GM23338 (cell line): ENCODE measurements around the gene C1orf56. TPM values are rescaled to one million over a fixed set of nuclear protein-coding genes. Genes with fewer than 3 reads are reported as not detected.

Experiments
- ATAC-seq: fragments of 200-7000 bp; cut with Tn5 transposase; 3 replicates; pipeline ENCODE4 v1.9.1; 2020
- DNase-seq: peaks from one replicate; pipeline ENCODE4 v3.0.0-alpha.2; 2015; ENCODE audit warnings: low spot score
- H2AFZ ChIP-seq: fragments of 200-600 bp; sonication (generic); 2 replicates; pipeline ENCODE4 v1.8.0; 2016; ENCODE audit warnings: antibody characterized with exemption, mild to moderate bottlenecking, moderate library complexity
- H3F3A ChIP-seq: fragments of 200-600 bp; sonication (generic); replicated peaks from 2 replicates; pipeline ENCODE4 v1.8.0; 2017; ENCODE audit warnings: antibody characterized with exemption, mixed run types, low read depth
- H3K27ac ChIP-seq: fragments of 200-600 bp; sonication (generic); 2 replicates; pipeline ENCODE4 v1.6.1; 2016; ENCODE audit warnings: low read depth
- H3K27me3 ChIP-seq: fragments of 200-600 bp; sonication (generic); 2 replicates; pipeline ENCODE4 v1.8.0; 2016; ENCODE audit warnings: mild to moderate bottlenecking, mixed run types, moderate library complexity; ENCODE audit not compliant: insufficient read depth
- H3K36me3 ChIP-seq: fragments of 200-600 bp; sonication (generic); 2 replicates; pipeline ENCODE4 v1.8.0; 2016; ENCODE audit warnings: mild to moderate bottlenecking; ENCODE audit not compliant: insufficient read depth
- H3K4me1 ChIP-seq: fragments of 200-600 bp; sonication (generic); 2 replicates; pipeline ENCODE4 v1.8.0; 2016; ENCODE audit warnings: mild to moderate bottlenecking, moderate library complexity; ENCODE audit not compliant: insufficient read depth
- H3K4me2 ChIP-seq: fragments of 200-600 bp; sonication (generic); 2 replicates; pipeline ENCODE4 v1.7.1; 2017; ENCODE audit warnings: mixed run types
- H3K4me3 ChIP-seq: fragments of 200-600 bp; sonication (generic); 2 replicates; pipeline ENCODE4 v1.6.1; 2016; ENCODE audit warnings: mixed run types
- H3K79me2 ChIP-seq: fragments of 200-600 bp; sonication (generic); replicated peaks from 2 replicates; pipeline ENCODE4 v1.8.0; 2017; ENCODE audit warnings: mild to moderate bottlenecking; ENCODE audit not compliant: insufficient read depth
- H3K9me2 ChIP-seq: fragments of 200-600 bp; sonication (generic); 2 replicates; pipeline ENCODE4 v1.8.0; 2017; ENCODE audit not compliant: insufficient read depth
- H4K20me1 ChIP-seq: fragments of 200-600 bp; sonication (generic); replicated peaks from 2 replicates; pipeline ENCODE4 v1.8.0; 2017; ENCODE audit warnings: mild to moderate bottlenecking; ENCODE audit not compliant: insufficient read depth
- H3K27ac Mint-ChIP-seq: 2 replicates; pipeline ENCODE4 v1.8.0; 2020; ENCODE audit warnings: inconsistent platforms, mild to moderate bottlenecking, moderate library complexity, mixed read lengths
- H3K27me3 Mint-ChIP-seq: 3 replicates; pipeline ENCODE4 v1.8.0; 2022; ENCODE audit warnings: low read depth, mild to moderate bottlenecking, moderate library complexity, mixed read lengths, inconsistent platforms; ENCODE audit not compliant: insufficient read depth, poor library complexity
- H3K36me3 Mint-ChIP-seq: 3 replicates; pipeline ENCODE4 v1.8.0; 2021; ENCODE audit warnings: low read depth, mild to moderate bottlenecking, inconsistent platforms, moderate library complexity, mixed read lengths
- H3K4me1 Mint-ChIP-seq: 3 replicates; pipeline ENCODE4 v1.8.0; 2020; ENCODE audit warnings: mild to moderate bottlenecking, inconsistent platforms, mixed read lengths
- H3K4me3 Mint-ChIP-seq: 3 replicates; pipeline ENCODE4 v1.8.0; 2021; ENCODE audit warnings: moderate library complexity, mild to moderate bottlenecking, inconsistent platforms, mixed read lengths
- H3K9me3 Mint-ChIP-seq: 3 replicates; pipeline ENCODE4 v1.8.0; 2020; ENCODE audit warnings: moderate library complexity, mild to moderate bottlenecking, inconsistent platforms, mixed read lengths
- ETS1 ChIP-seq: IDR thresholded peaks from 2 replicates; pipeline ENCODE4 v1.6.1; 2016; ENCODE audit warnings: antibody characterized with exemption
- EZH2 ChIP-seq: fragments of 200-600 bp; sonication (generic); IDR thresholded peaks from one replicate; pipeline ENCODE4 v1.8.0; 2017; ENCODE audit warnings: antibody characterized with exemption, mild to moderate bottlenecking, low read depth; ENCODE audit not compliant: unreplicated experiment
- EZH2phosphoT487 ChIP-seq: fragments of 200-600 bp; sonication (generic); IDR thresholded peaks from one replicate; pipeline ENCODE4 v1.8.1; 2018; ENCODE audit warnings: antibody characterized with exemption; ENCODE audit not compliant: unreplicated experiment
- NANOG ChIP-seq: IDR thresholded peaks from 2 replicates; pipeline ENCODE4 v1.6.1; 2016; ENCODE audit warnings: antibody characterized with exemption, borderline replicate concordance
- REST ChIP-seq: IDR thresholded peaks from one replicate; pipeline ENCODE4 v1.6.1; 2018; ENCODE audit warnings: antibody characterized with exemption; ENCODE audit not compliant: unreplicated experiment
- STAT1 ChIP-seq: IDR thresholded peaks from one replicate; pipeline ENCODE4 v1.6.1; 2016; ENCODE audit warnings: antibody characterized with exemption; ENCODE audit not compliant: unreplicated experiment
- ZNF114 ChIP-seq: fragments of 250-450 bp; sonication (Bioruptor Pico); IDR thresholded peaks from 2 replicates; pipeline ENCODE4 v1.5.0; 2020; ENCODE audit warnings: mild to moderate bottlenecking, moderate library complexity
- ZNF462 ChIP-seq: fragments of 250-450 bp; sonication (Bioruptor Pico); IDR thresholded peaks from 2 replicates; pipeline ENCODE4 v1.5.0; 2020; ENCODE audit warnings: mild to moderate bottlenecking, moderate library complexity
- polyA plus RNA-seq: library from polyadenylated mRNA; unstranded; fragments of >200 nt; fragmentation: Nextera tagmentation; extraction: Ambion mirVana; gene quantifications from 2 replicates; pipeline ENCODE4 v1.2.1, GENCODE V29; 2016
- total RNA-seq: library from RNA; depleted of rRNA; stranded (reverse); fragments of >200 nt; shearing (Covaris generic); gene quantifications from 2 replicates; pipeline ENCODE4 v1.2.3, GENCODE V29; 2014

Gene C1orf56
- total and polyA plus RNA-seq, 2 experiments from 2014 or later, result 3.9 to 27.8 TPM

- TF ChIP-seq REST (no peak), EZH2 (no peak), EZH2phosphoT487 (no peak)
These were observed 37.7 kb upstream of the C1orf56 start (continued) for GRCh38 chr1:151009674-151010345.

- no peaks in the 10 kb centered on the region for H3K27me3 ChIP-seq
- H2AFZ ChIP-seq, result no peak overlapping the region
- H3K9me3 Mint-ChIP-seq, result no peaks in the 10 kb centered on the region
- H3K4me3 ChIP-seq, result no peak overlapping the region
- H3K36me3 Mint-ChIP-seq, result no peaks in the 10 kb centered on the region; the same call in 2 of the 3 replicates
- ATAC-seq (no peak), DNase-seq (no peak)
- no peak overlapping the region for H3K4me2 ChIP-seq
- no peak overlapping the region for H3K27ac Mint-ChIP-seq
- peaks cover 19% of the 10 kb centered on the region for H3K4me1 ChIP-seq
- no peaks in the 10 kb centered on the region; the same call in 1 of the 2 replicates for H4K20me1 ChIP-seq
- no peak overlapping the region for H3K4me3 Mint-ChIP-seq
- H3K36me3 ChIP-seq, result no peaks in the 10 kb centered on the region
- H3F3A ChIP-seq, result peaks cover 13% of the 10 kb centered on the region; the same call in 1 of the 2 replicates
- no peak for TF ChIP-seq NANOG
- TF ChIP-seq REST, result no peak
- no peak for TF ChIP-seq STAT1
- no peak for TF ChIP-seq EZH2
- TF ChIP-seq ZNF114 (CRISPR knock-in tag), result no peak
- no peak for TF ChIP-seq ZNF462 (CRISPR knock-in tag)
- TF ChIP-seq ETS1, result no peak
- H3K79me2 ChIP-seq, result peaks cover 15% of the 10 kb centered on the region
- H3K27ac ChIP-seq, result no peak overlapping the region
- H3K9me2 ChIP-seq, result no peaks in the 10 kb centered on the region
- H3K27me3 Mint-ChIP-seq, result peaks cover 16% of the 10 kb centered on the region
- H3K4me1 Mint-ChIP-seq, result peaks cover 35% of the 10 kb centered on the region
These were observed 37.2 kb upstream of the C1orf56 start for GRCh38 chr1:151010346-151010726.
